Upper lobe of right lung (tissue), 1 donor: ENCODE results near the gene DLG2. TPM values are rescaled to one million over a fixed set of nuclear protein-coding genes. Genes with fewer than 3 reads are reported as not detected.

Source experiments
- ATAC-seq: fragments of 200-7000 bp; cut with Tn5 transposase; one replicate; pipeline ENCODE4 v1.9.1; 2020; ENCODE audit warnings: mild to moderate bottlenecking, moderate library complexity
- DNase-seq: peaks from one replicate; pipeline ENCODE4 v3.0.0-alpha.2; 2020
- H3K27ac ChIP-seq: fragments of 200-600 bp; one replicate; pipeline ENCODE4 v1.8.0; 2022
- H3K27me3 ChIP-seq: fragments of 200-600 bp; one replicate; pipeline ENCODE4 v1.8.0; 2022; ENCODE audit warnings: mild to moderate bottlenecking
- H3K36me3 ChIP-seq: fragments of 200-600 bp; one replicate; pipeline ENCODE4 v1.8.0; 2022
- H3K4me1 ChIP-seq: fragments of 200-600 bp; one replicate; pipeline ENCODE4 v1.8.0; 2022
- H3K4me3 ChIP-seq: fragments of 200-600 bp; one replicate; pipeline ENCODE4 v1.8.0; 2022; ENCODE audit warnings: mild to moderate bottlenecking
- H3K9me3 ChIP-seq: fragments of 200-600 bp; one replicate; pipeline ENCODE4 v1.8.0; 2022
- CTCF ChIP-seq: fragments of 200-600 bp; IDR thresholded peaks from one replicate; pipeline ENCODE4 v1.8.0; 2022; ENCODE audit warnings: antibody characterized with exemption
- intact Hi-C: fragments of 100-400 bp; cut with DNase I; formaldehyde crosslinking; loops from one replicate; pipeline ENCODE4 v1.11.0; 2022
- total RNA-seq: library from RNA; stranded (reverse); fragmentation: NEBNext Ultra II Directional; extraction: Animal tissue kit (Norgen Biotek cat#: 25700); gene quantifications from one replicate; pipeline ENCODE4 v1.2.1, GENCODE V29; 2021
- donor health status: DM: no; HTN: yes; CAD: no; lungs with severe emphysema.

DLG2 gene
- total RNA-seq, 1 donor from 2014 or later, result 9.7 TPM

- H3K4me1 ChIP-seq, result no peaks in the 10 kb centered on the region
- no peaks in the 10 kb centered on the region for H3K9me3 ChIP-seq
- DNase-seq (no peak), ATAC-seq (no peak)
- no peaks in the 10 kb centered on the region for H3K27me3 ChIP-seq
- H3K27ac ChIP-seq, result no peak overlapping the region
- TF ChIP-seq CTCF, result no peak
- intact Hi-C loops, result no loop called here
- H3K4me3 ChIP-seq, result no peak overlapping the region
- H3K36me3 ChIP-seq, result no peaks in the 10 kb centered on the region
These were observed 24.5 kb downstream of the DLG2 start for GRCh38 chr11:85602526-85603213.

GRCh38 chr11:85599083-85599482 is 28.1 kb downstream of the DLG2 start:
- Histone ChIP-seq H3K9me3 (no peaks in the 10 kb centered on the region), H3K27ac (no peak overlapping the region), H3K36me3 (no peaks in the 10 kb centered on the region), H3K4me3 (no peak overlapping the region), H3K27me3 (no peaks in the 10 kb centered on the region), H3K4me1 (no peaks in the 10 kb centered on the region)
- intact Hi-C loops, result no loop called here
- ATAC-seq (no peak), DNase-seq (no peak)
- TF ChIP-seq CTCF, result no peak

- DNase-seq, result no peak
These were observed 30.3 kb downstream of the DLG2 start for GRCh38 chr11:85596886-85597285.

GRCh38 chr11:85595285-85595884 is 31.8 kb downstream of the DLG2 start:
- no peaks in the 10 kb centered on the region for H3K27me3 ChIP-seq
- H3K36me3 ChIP-seq, result no peaks in the 10 kb centered on the region
- no peak for DNase-seq
- H3K9me3 ChIP-seq, result no peaks in the 10 kb centered on the region
- H3K27ac ChIP-seq, result no peak overlapping the region
- intact Hi-C loops, result no loop called here
- peak; percentile 75 for TF ChIP-seq CTCF
- no peaks in the 10 kb centered on the region for H3K4me1 ChIP-seq
- peak; percentile 76 for ATAC-seq
- no peak overlapping the region for H3K4me3 ChIP-seq

More at GRCh38 chr11:85596886-85597285, 30.3 kb downstream of the DLG2 start:
- Histone ChIP-seq H3K4me3 (no peak overlapping the region), H3K36me3 (no peaks in the 10 kb centered on the region), H3K4me1 (no peaks in the 10 kb centered on the region), H3K9me3 (no peaks in the 10 kb centered on the region), H3K27me3 (no peaks in the 10 kb centered on the region), H3K27ac (no peak overlapping the region)
- intact Hi-C loops, result no loop called here
- no peak for TF ChIP-seq CTCF
- ATAC-seq, result no peak

- TF ChIP-seq CTCF, result no peak
- no peaks in the 10 kb centered on the region for H3K36me3 ChIP-seq
- no peaks in the 10 kb centered on the region for H3K27me3 ChIP-seq
- intact Hi-C loops, result no loop called here
- H3K27ac ChIP-seq, result no peak overlapping the region
- DNase-seq (no peak), ATAC-seq (no peak)
- H3K4me1 ChIP-seq, result no peaks in the 10 kb centered on the region
- H3K4me3 ChIP-seq, result no peak overlapping the region
- H3K9me3 ChIP-seq, result no peaks in the 10 kb centered on the region
These were observed 36.2 kb downstream of the DLG2 start for GRCh38 chr11:85590848-85591483.
